Kasumi-1 (cell line): ENCODE measurements around the gene CLIC3.

ENCODE experiments used
- DNase-seq, 2 experiments: peaks; one replicate each; lab custom pipeline; 2025; lab: John Stamatoyannopoulos, UW

CLIC3 gene

GRCh38 chr9:136980669-136981478, 15.5 kb downstream of the CLIC3 start:
- no peak for DNase-seq

GRCh38 chr9:136979769-136980587, 16.4 kb downstream of the CLIC3 start:
- no peak for DNase-seq

GRCh38 chr9:136978865-136979544, 17.4 kb downstream of the CLIC3 start:
- DNase-seq, result no peak

- DNase-seq, result no peak
Measured at GRCh38 chr9:136978073-136978864, 18.1 kb downstream of the CLIC3 start.

GRCh38 chr9:136977649-136978072, 18.7 kb downstream of the CLIC3 start:
- DNase-seq, result no peak

GRCh38 chr9:136977223-136977622, 19.1 kb downstream of the CLIC3 start, which contains the start of gene PTGDS:
PTGDS (plus strand) TSS chr9:136977504; CDS start chr9:136977579, 75 bp downstream.
- no peak for DNase-seq

- DNase-seq, result no peak
Measured at GRCh38 chr9:136975644-136976043, 20.7 kb downstream of the CLIC3 start.

- no peak for DNase-seq
Measured at GRCh38 chr9:136974817-136975535, 21.4 kb downstream of the CLIC3 start.

- DNase-seq, result no peak
Measured at GRCh38 chr9:136973618-136974617, 22.4 kb downstream of the CLIC3 start.

- DNase-seq, result no peak
Measured at GRCh38 chr9:136972743-136973142, 23.6 kb downstream of the CLIC3 start.

GRCh38 chr9:136972335-136972734, 24.0 kb downstream of the CLIC3 start:
- DNase-seq, result no peak

- DNase-seq, result no peak
Measured at GRCh38 chr9:136971746-136972145, 24.6 kb downstream of the CLIC3 start.

GRCh38 chr9:136970361-136970760, 26.0 kb downstream of the CLIC3 start:
- DNase-seq, result no peak

GRCh38 chr9:136969774-136970173, 26.6 kb downstream of the CLIC3 start:
- DNase-seq, result no peak

- no peak for DNase-seq
Measured at GRCh38 chr9:136969150-136969549, 27.2 kb downstream of the CLIC3 start.

- DNase-seq, result no peak
Measured at GRCh38 chr9:136968333-136969127, 27.8 kb downstream of the CLIC3 start.

- no peak for DNase-seq
Measured at GRCh38 chr9:136965771-136966484, 30.4 kb downstream of the CLIC3 start.

GRCh38 chr9:136964833-136965422, 31.4 kb downstream of the CLIC3 start:
- no peak for DNase-seq
